Fibroblast of skin of back (primary cell): ENCODE results near the gene PITRM1.

Source experiments
- DNase-seq: peaks from one replicate; pipeline ENCODE4 v3.0.0-alpha.2; 2013

Gene PITRM1

DNA sequence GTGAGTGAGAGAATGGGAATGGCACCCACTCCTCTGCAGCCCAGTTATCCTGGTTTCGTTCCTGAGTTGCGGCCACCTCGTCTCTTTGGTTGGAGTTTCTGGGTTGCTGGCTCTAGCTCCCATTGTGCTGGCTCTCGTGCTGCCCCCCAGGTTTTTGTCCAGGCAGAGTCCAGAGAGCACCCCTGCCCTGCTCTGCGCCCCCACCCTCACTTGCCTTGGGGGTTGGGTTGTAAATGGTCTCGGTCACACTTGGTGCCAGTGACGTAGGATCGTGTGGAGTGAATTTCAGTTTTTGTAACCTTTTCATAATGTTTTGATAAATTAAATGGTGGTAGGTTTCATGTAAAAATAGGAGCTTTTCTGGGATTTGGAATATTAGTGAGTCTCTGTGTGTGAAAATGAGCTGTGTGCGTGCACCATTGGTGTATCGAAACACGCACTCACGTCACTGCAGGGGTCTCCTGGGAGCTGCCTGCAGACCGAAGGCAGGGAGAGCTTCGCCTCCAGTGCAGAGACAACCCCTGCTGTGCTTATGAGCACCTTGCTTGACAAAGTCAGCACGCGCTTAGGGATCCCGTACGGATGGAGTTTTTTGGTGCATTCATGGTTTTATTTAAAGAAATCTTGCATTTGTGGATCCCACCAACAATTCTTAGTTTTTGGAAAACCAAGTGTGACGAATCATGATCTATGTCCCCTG lies 72.3 kb downstream of the PITRM1 start:
- DNase-seq, result no peak

GRCh38 chr10:3099291-3100092 lies 73.1 kb downstream of the PITRM1 start:
- peak; percentile 23 for DNase-seq

DNA sequence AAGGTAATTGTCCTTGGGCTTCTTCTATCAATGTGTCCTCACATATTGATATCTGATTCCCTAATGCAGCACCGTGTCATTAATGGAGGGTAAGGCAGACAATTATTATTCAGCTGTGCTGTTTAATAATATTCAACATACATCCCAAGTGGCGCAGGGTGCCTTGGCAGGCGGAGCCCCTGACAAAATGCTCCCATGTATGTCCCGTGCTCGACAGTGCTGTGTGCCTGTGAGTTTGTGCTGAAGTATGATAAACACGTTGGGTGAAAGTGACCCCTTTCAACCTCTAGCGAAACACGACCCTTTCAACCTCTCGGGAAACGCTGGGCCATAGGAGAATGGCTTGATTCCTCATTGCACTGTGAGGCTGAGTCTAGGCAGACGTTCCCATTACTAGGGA lies 73.9 kb downstream of the PITRM1 start:
- DNase-seq, result no peak

DNA sequence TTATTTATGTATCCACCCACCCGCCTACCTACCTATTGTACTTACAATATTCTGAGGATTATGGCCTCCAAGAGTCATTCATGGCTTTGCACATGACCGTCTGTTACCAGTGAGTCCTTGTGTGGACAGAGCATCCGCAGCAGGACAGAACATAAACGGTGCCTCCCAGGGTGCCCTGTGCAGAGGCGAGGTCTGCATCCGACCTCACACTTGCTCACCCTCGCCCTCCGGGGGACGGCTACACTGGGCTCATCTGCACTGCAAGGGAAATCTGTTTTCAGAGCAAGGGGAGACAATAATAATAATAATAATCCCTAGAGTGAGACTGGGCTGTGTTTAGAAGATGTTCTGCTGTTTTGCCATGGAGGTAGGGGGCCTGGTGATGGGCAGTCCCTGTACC lies 75.4 kb downstream of the PITRM1 start:
- no peak for DNase-seq

DNA sequence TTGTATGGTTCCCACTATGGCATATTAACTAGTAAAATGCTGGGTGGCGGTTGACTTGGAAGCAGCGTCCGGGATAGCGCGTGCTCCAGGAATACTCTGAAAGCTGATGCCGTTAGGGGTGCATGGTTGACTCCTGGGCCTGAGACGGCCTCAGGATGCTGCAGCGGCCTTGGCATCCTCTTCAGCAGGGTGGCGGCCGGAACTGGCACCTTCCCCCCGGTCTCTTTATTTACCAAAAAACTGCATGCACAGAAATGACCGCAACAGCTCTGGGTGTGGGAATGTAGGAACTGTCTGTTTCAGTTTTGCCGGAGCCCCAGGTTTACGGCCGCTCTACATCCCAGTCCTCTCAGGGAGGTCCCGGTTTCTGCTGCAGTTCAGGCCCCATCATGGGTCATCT lies 76.4 kb downstream of the PITRM1 start:
- DNase-seq, result peak; percentile 43

DNA sequence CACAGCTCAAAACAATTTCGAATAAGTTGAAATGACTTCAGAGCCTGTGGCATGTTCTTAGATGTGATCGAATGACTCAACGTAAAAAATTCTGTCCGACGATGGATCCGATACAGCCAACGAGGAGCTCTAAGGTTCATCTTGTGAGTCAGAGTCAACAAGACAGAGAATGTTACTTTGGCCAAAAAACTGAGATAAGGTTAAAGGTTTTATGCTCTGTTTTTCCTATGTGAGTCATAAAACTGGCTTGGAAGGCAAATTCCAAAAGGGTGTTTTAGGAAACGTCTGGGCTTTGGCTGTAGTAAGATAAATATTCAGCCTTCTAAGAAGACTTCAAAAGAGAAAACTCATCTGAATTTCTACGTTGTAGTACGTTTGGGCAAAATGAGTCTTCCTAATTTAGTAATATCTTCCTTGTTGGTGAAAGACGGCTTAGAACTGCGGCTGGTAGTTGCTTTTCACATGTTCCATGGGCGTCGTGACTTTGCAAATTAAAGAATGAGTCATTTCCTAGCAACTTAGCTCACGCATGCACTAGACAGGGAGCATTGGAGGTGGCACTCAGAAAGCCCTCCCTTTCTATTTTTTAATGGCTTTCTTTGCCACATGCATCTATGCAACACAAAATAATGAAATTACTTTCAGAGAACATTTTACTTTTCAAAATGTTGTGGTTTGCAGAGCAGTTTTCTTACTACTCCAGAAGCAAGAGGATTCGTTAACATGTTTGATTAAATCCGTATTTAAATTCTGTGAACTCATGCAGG lies 77.0 kb downstream of the PITRM1 start:
- peak; percentile 100 for DNase-seq

- DNase-seq, result peak; percentile 32
Observed at GRCh38 chr10:3094609-3095036, 78.0 kb downstream of the PITRM1 start.

GRCh38 chr10:3093996-3094395 lies 78.6 kb downstream of the PITRM1 start:
- no peak for DNase-seq

DNA sequence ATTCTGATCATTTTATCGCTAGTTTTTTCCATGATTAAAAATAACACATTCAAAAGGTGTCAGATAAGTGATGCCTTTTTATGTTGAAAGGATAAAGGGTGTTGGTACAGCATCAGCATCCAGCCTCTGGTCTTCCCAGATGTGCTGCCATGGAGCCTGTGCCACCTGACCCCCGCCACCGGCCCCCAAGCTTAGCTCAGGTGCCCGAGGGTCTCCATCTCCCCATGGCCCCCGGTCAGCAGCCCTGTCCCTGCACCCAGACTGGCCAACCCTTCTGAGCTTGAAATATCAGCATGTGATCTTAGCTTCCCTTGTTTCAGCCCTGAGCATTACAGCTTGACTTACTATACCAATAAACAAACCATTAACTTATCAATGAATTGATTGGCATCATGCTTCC lies 80.7 kb downstream of the PITRM1 start:
- DNase-seq, result no peak

DNA sequence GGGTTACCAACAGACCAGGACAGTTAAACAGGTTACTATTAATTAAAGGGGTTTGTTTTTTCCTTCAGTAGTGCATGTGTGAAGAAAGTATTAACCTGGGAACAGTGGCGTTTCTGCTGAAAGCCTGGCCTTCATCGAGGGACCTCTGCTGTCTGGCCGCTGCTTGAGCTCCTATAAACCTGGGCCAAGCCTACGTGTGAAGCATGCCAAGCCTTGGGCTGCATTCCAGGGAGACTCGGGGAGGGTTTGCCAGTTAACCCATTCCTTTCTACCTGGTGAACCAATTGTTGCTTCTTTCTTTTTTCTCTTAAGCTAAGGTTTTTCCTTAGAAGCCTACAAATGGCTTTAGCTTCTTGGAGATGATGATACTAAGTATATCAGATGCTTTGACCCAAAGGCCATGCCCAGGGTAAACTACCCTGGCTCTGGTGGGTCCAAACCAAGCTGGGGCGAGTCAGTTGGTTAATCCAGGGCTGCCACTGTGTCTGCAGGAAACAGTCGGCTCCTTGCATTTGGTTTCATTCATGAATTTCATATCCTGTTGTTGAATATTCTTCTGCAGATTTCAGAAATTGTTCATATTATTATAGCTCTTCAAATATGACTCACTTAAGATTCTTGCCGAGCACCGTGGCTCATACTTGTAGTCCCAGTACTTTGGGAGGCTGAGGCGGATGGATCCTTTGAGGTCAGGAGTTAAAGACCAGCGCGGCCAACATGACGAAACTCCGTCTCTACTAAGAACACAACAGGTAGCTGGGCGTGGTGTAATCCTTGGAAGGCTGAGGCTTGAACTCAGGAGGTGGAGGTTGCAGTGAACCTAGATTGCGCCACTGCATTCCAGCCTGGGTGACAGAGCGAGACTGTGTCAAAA lies 81.4 kb downstream of the PITRM1 start:
- DNase-seq, result peak; percentile 95

DNA sequence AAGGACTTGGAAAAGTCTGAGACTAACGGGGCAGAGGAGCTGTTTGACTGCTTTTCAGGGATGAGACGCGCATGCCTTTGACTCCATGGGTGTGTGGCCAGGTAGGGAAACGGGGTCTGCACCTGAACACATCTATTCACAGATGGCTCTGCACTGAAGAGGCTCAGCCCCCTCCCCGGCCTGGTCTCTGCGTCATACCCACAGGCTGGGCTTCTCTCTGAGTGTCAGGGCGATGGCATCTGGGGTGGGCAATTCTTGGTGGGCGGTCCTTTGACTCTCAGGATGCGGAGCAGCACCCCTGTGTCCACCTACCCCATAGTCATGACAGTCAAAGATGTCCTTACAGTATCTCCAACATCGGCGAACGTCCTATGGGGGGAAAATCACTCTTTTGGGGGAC lies 82.2 kb downstream of the PITRM1 start:
- no peak for DNase-seq
